PC-9 (cell line): ENCODE results near the gene ING5.

ENCODE experiments used
- EZH2 ChIP-seq: fragments of 200-600 bp; sonication (generic); IDR thresholded peaks from 2 replicates; pipeline ENCODE4 v1.8.0; 2017; ENCODE audit warnings: antibody characterized with exemption, low read depth
- TF ChIP-seq, protein P1 (sequence below): fragments of 200-600 bp; sonication (generic); conservative IDR thresholded peaks from 2 replicates; pipeline ENCODE4 v1.6.1; 2017; ENCODE audit warnings: mixed run types, antibody characterized with exemption, mild to moderate bottlenecking, moderate library complexity

DNA sequence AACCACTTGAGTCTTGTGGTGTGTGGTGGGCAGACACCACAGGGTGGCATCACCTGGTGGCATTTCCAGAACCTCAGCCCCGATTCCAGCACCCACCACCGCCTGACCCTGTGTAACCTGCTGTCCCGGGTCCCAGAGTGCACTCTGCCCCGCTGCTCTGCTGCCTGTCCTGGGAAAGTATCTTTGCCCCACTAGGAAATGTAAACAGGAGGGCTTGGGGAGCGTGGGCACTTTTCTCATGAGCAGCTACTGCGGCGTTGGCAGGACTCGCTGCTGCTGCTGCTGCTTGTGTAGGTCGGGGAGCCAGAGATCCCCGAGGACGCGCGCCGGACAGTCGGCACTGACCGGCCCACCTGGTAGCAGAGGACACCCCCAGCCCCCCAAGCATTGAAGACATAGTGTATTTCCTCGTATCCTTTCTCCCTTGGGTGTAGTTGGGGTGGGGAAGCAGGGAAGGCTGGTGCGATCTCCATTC lies 28.6 kb upstream of the ING5 start:
- TF ChIP-seq, protein P1, sequence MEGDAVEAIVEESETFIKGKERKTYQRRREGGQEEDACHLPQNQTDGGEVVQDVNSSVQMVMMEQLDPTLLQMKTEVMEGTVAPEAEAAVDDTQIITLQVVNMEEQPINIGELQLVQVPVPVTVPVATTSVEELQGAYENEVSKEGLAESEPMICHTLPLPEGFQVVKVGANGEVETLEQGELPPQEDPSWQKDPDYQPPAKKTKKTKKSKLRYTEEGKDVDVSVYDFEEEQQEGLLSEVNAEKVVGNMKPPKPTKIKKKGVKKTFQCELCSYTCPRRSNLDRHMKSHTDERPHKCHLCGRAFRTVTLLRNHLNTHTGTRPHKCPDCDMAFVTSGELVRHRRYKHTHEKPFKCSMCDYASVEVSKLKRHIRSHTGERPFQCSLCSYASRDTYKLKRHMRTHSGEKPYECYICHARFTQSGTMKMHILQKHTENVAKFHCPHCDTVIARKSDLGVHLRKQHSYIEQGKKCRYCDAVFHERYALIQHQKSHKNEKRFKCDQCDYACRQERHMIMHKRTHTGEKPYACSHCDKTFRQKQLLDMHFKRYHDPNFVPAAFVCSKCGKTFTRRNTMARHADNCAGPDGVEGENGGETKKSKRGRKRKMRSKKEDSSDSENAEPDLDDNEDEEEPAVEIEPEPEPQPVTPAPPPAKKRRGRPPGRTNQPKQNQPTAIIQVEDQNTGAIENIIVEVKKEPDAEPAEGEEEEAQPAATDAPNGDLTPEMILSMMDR, result no peak
- no peak for TF ChIP-seq EZH2
